CD4-positive, alpha-beta T cell treated with Interleukin-6 at 100 ng/mL for 8 hours (primary cell): Measurements from ENCODE around the gene LRRC25.
A peak's percentile ranks its signal among the peaks of the same experiment; 100 is the strongest.
"Not testable (repeated sequence)": the region's sequence is repeated elsewhere in the genome, so short reads cannot be mapped to it uniquely, and the experiment has no call there.

Experiments used
- DNase-seq: peaks from one replicate; pipeline ENCODE4 v3.0.0-alpha.2; 2020; ENCODE audit warnings: mixed read lengths, low spot score

LRRC25 gene

GRCh38 chr19:18402455-18403248 lies 5.2 kb upstream of the LRRC25 start:
- not testable (repeated sequence) for DNase-seq

GRCh38 chr19:18401580-18402112 lies 4.2 kb upstream of the LRRC25 start:
- no peak for DNase-seq

GRCh38 chr19:18399008-18399407 lies 1.6 kb upstream of the LRRC25 start:
- no peak for DNase-seq

- no peak for DNase-seq
Measured at GRCh38 chr19:18396471-18397241, 766 bp downstream of the LRRC25 start.

GRCh38 chr19:18393836-18394235 lies 3.6 kb downstream of the LRRC25 start:
- no peak for DNase-seq

GRCh38 chr19:18392926-18393325 lies 4.5 kb downstream of the LRRC25 start:
- no peak for DNase-seq

- no peak for DNase-seq
Measured at GRCh38 chr19:18392417-18392816, 5.0 kb downstream of the LRRC25 start.

GRCh38 chr19:18391509-18392075 lies 5.8 kb downstream of the LRRC25 start:
- DNase-seq, result no peak

- no peak for DNase-seq
Measured at GRCh38 chr19:18390065-18390907, 7.1 kb downstream of the LRRC25 start.

- DNase-seq, result no peak
Measured at GRCh38 chr19:18389726-18390064, 7.7 kb downstream of the LRRC25 start.

- no peak for DNase-seq
Measured at GRCh38 chr19:18388960-18389725, 8.3 kb downstream of the LRRC25 start.

GRCh38 chr19:18388100-18388959 lies 9.1 kb downstream of the LRRC25 start:
- peak; percentile 73 for DNase-seq

- no peak for DNase-seq
Measured at GRCh38 chr19:18386543-18387271, 10.7 kb downstream of the LRRC25 start.

GRCh38 chr19:18385675-18386542 lies 11.5 kb downstream of the LRRC25 start, which contains the start of gene GDF15:
GDF15 (plus strand) TSS chr19:18386158; CDS start chr19:18386190, 32 bp downstream.
- peak; percentile 6 for DNase-seq

- no peak for DNase-seq
Measured at GRCh38 chr19:18385359-18385674, 12.1 kb downstream of the LRRC25 start.

GRCh38 chr19:18384775-18385174 lies 12.6 kb downstream of the LRRC25 start:
- no peak for DNase-seq

- DNase-seq, result not testable (repeated sequence)
Measured at GRCh38 chr19:18383622-18384021, 13.8 kb downstream of the LRRC25 start.

- no peak for DNase-seq
Measured at GRCh38 chr19:18380843-18381242, 16.6 kb downstream of the LRRC25 start.
